IMR-90 (cell line): ENCODE results near the gene MTHFS. TPM values are rescaled to one million over a fixed set of nuclear protein-coding genes. Genes with fewer than 3 reads are reported as not detected.

Experiments
- ATAC-seq: fragments of 200-7000 bp; cut with Tn5 transposase; 2 replicates; pipeline ENCODE4 v1.9.1; 2020; ENCODE audit warnings: low read depth, mild to moderate bottlenecking, moderate library complexity
- BruUV-seq: library from RNA; stranded (reverse); fragments of 400-500 nt; replicated peaks from 2 replicates; lab custom pipeline; 2021; lab: Mats Ljungman, UMichigan
- CTCF ChIA-PET: fragments of 300-600 bp; formaldehyde crosslinking; extraction: SDS; loops from one replicate; lab custom pipeline; 2021; ENCODE audit warnings: antibody characterized with exemption; lab: Yijun Ruan, JAX
- POLR2A ChIA-PET: fragments of 300-600 bp; sonication (Branson Sonifier 250); formaldehyde crosslinking; loops from one replicate; lab custom pipeline; 2022; ENCODE audit warnings: antibody characterized with exemption; ENCODE audit not compliant: unreplicated experiment; lab: Charles Lee
- DNase-seq: peaks from one replicate; pipeline ENCODE4 v3.0.0; 2013
- H2AFZ ChIP-seq: replicated peaks from 2 replicates; pipeline ENCODE3; 2013; ENCODE audit warnings: low read length, mild to moderate bottlenecking; ENCODE audit not compliant: poor library complexity
- H2AK5ac ChIP-seq: 2 replicates; pipeline ENCODE4 v1.6.1; 2013; ENCODE audit warnings: low read depth, low read length, inconsistent platforms
- H2AK9ac ChIP-seq: replicated peaks from 2 replicates; pipeline ENCODE3; 2013; ENCODE audit warnings: mild to moderate bottlenecking, low read depth, low read length, moderate library complexity; ENCODE audit not compliant: poor library complexity
- H2BK120ac ChIP-seq: 2 replicates; pipeline ENCODE4 v1.6.1; 2013; ENCODE audit warnings: low read depth, low read length, inconsistent platforms
- H2BK15ac ChIP-seq: 3 replicates; pipeline ENCODE4 v1.6.1; 2013; ENCODE audit warnings: low read depth, low read length, inconsistent platforms
- H2BK20ac ChIP-seq: 2 replicates; pipeline ENCODE4 v1.6.1; 2013; ENCODE audit warnings: low read depth, mild to moderate bottlenecking, inconsistent platforms, low read length, moderate library complexity
- H2BK5ac ChIP-seq: 2 replicates; pipeline ENCODE4 v1.6.1; 2013; ENCODE audit warnings: mild to moderate bottlenecking, low read depth, low read length, inconsistent platforms; ENCODE audit not compliant: poor library complexity, severe bottlenecking
- H3K14ac ChIP-seq: replicated peaks from 2 replicates; pipeline ENCODE4 v1.6.1; 2013; ENCODE audit warnings: low read depth, low read length, inconsistent platforms
- H3K18ac ChIP-seq: 2 replicates; pipeline ENCODE4 v1.6.1; 2013; ENCODE audit warnings: low read depth, low read length, control low read depth
- H3K23ac ChIP-seq: 2 replicates; pipeline ENCODE4 v1.6.1; 2013; ENCODE audit warnings: low read depth, low read length, inconsistent platforms
- H3K27ac ChIP-seq: 2 replicates; pipeline ENCODE4 v1.5.1; 2013; ENCODE audit warnings: mild to moderate bottlenecking, control low read depth, low read length; ENCODE audit not compliant: insufficient read depth
- H3K27me3 ChIP-seq: 2 replicates; pipeline ENCODE4 v1.6.1; 2013; ENCODE audit warnings: low read length; ENCODE audit not compliant: control insufficient read depth, insufficient read depth
- H3K36me3 ChIP-seq: 2 replicates; pipeline ENCODE4 v1.6.1; 2013; ENCODE audit warnings: low read length, mixed read lengths; ENCODE audit not compliant: control insufficient read depth, insufficient read depth
- H3K4ac ChIP-seq: 2 replicates; pipeline ENCODE4 v1.6.1; 2013; ENCODE audit warnings: low read depth, low read length, inconsistent platforms
- H3K4me1 ChIP-seq: 2 replicates; pipeline ENCODE4 v1.6.1; 2013; ENCODE audit warnings: low read length, mixed read lengths; ENCODE audit not compliant: control insufficient read depth, insufficient read depth
- H3K4me2 ChIP-seq: 2 replicates; pipeline ENCODE4 v1.6.1; 2013; ENCODE audit warnings: low read depth, mild to moderate bottlenecking, control low read depth, low read length, moderate library complexity
- H3K4me3 ChIP-seq: 2 replicates; pipeline ENCODE4 v1.5.1; 2013; ENCODE audit warnings: low read depth, mild to moderate bottlenecking, control low read depth, low read length, moderate library complexity; ENCODE audit not compliant: insufficient read depth
- H3K56ac ChIP-seq: 2 replicates; pipeline ENCODE4 v1.6.1; 2013; ENCODE audit warnings: low read length, inconsistent platforms; ENCODE audit not compliant: insufficient read depth; ENCODE audit errors: extremely low read depth
- H3K79me1 ChIP-seq, 2 experiments: 2 replicates each; pipeline ENCODE4 v1.6.1; 2013; ENCODE audit warnings: low read length in 2 of 2, inconsistent platforms in 1 of 2, low read depth in 1 of 2
- H3K9ac ChIP-seq: 2 replicates; pipeline ENCODE4 v1.6.1; 2013; ENCODE audit warnings: low read depth, low read length, control low read depth
- H3K9me1 ChIP-seq: 2 replicates; pipeline ENCODE4 v1.6.1; 2013; ENCODE audit warnings: low read length, inconsistent platforms; ENCODE audit not compliant: insufficient read depth
- H3K9me3 ChIP-seq: 2 replicates; pipeline ENCODE4 v1.6.1; 2013; ENCODE audit warnings: low read length; ENCODE audit not compliant: control insufficient read depth, insufficient read depth
- H4K20me1 ChIP-seq: 2 replicates; pipeline ENCODE4 v1.6.1; 2013; ENCODE audit warnings: low read length, inconsistent platforms; ENCODE audit not compliant: insufficient read depth
- H4K5ac ChIP-seq: 2 replicates; pipeline ENCODE4 v1.6.1; 2013; ENCODE audit warnings: mild to moderate bottlenecking, low read depth, low read length, control low read depth
- H4K8ac ChIP-seq, 2 experiments: 2 replicates each; pipeline ENCODE4 v1.6.1; 2013; ENCODE audit warnings: low read depth in 2 of 2, low read length in 2 of 2, control low read depth in 1 of 2, inconsistent platforms in 1 of 2
- H4K91ac ChIP-seq: 2 replicates; pipeline ENCODE4 v1.6.1; 2013; ENCODE audit warnings: low read depth, low read length, inconsistent platforms; ENCODE audit not compliant: insufficient read depth
- BHLHE40 ChIP-seq: fragments of 150-350 bp; IDR thresholded peaks from 2 replicates; pipeline ENCODE4 v1.6.1; 2016; ENCODE audit warnings: mild to moderate bottlenecking, low read depth, low read length
- CEBPB ChIP-seq: IDR thresholded peaks from 2 replicates; pipeline ENCODE4 v1.6.1; 2012; ENCODE audit warnings: low read depth, low read length, improper control_type of control experiment
- CTCF ChIP-seq: conservative IDR thresholded peaks from 2 replicates; pipeline ENCODE4 v1.5.1; 2012; ENCODE audit warnings: mild to moderate bottlenecking, low read depth, low read length, improper control_type of control experiment
- ELK1 ChIP-seq: fragments of 150-350 bp; IDR thresholded peaks from 2 replicates; pipeline ENCODE4 v1.6.1; 2016; ENCODE audit warnings: low read depth, mild to moderate bottlenecking, low read length, moderate library complexity, borderline replicate concordance
- MAZ ChIP-seq: IDR thresholded peaks from 2 replicates; pipeline ENCODE4 v1.6.1; 2012; ENCODE audit warnings: low read depth, mild to moderate bottlenecking, low read length, improper control_type of control experiment, moderate library complexity, borderline replicate concordance
- MXI1 ChIP-seq: IDR thresholded peaks from 2 replicates; pipeline ENCODE4 v1.6.1; 2012; ENCODE audit warnings: low read depth, mild to moderate bottlenecking, low read length, moderate library complexity, borderline replicate concordance
- NFE2L2 ChIP-seq: fragments of 150-350 bp; IDR thresholded peaks from 2 replicates; pipeline ENCODE4 v1.6.1; 2016; ENCODE audit warnings: low read depth, mild to moderate bottlenecking, low read length
- POLR2A ChIP-seq: IDR thresholded peaks from 2 replicates; pipeline ENCODE4 v1.6.1; 2012; ENCODE audit warnings: mild to moderate bottlenecking, low read depth, low read length
- RCOR1 ChIP-seq: IDR thresholded peaks from 2 replicates; pipeline ENCODE4 v1.6.1; 2012; ENCODE audit warnings: mild to moderate bottlenecking, low read length, improper control_type of control experiment; ENCODE audit not compliant: insufficient replicate concordance
- SMC3 ChIP-seq: fragments of 150-350 bp; IDR thresholded peaks from 2 replicates; pipeline ENCODE4 v1.6.1; 2016; ENCODE audit warnings: low read depth, mild to moderate bottlenecking, antibody characterized with exemption, low read length, moderate library complexity
- WGBS, 2 experiments: methylation state at CpG; one replicate each; pipeline versions ENCODE4 v1.1.5 to v1.1.7; 2013; ENCODE audit warnings: missing lambda C conversion rate in 2 of 2; ENCODE audit not compliant: insufficient read length in 1 of 2; ENCODE audit errors: extremely low coverage in 2 of 2; 5-methylcytosine and 5-hydroxymethylcytosine counted together
- dilution Hi-C: fragments of 300-500 bp; cut with HindIII; formaldehyde crosslinking; loops from one replicate; pipeline ENCODE4 v1.14.3; 2018; ENCODE audit warnings: low sequenced_read_pairs; ENCODE audit not compliant: unreplicated experiment
- in situ Hi-C: fragments of 300-500 bp; cut with MboI; formaldehyde crosslinking; loops from 3 replicates; pipeline ENCODE4 v1.14.3; 2019; ENCODE audit warnings: low sequenced_read_pairs, inconsistent platforms, mixed read lengths
- intact Hi-C: fragments of 100-400 bp; cut with micrococcal nuclease; formaldehyde crosslinking; loops from 2 replicates; pipeline ENCODE4 v1.10.0; 2022
- polyA plus RNA-seq, 3 experiments: library from polyadenylated mRNA; depleted of rRNA; stranded (reverse); fragments of >200 nt; gene quantifications; 2 replicates each; pipeline ENCODE4 v1.2.3, GENCODE V29; 2012; ENCODE audit warnings: low replicate concordance in 1 of 3
- total RNA-seq: library from RNA; depleted of rRNA; stranded (reverse); fragments of >200 nt; gene quantifications from 2 replicates; pipeline ENCODE4 v1.2.3, GENCODE V29; 2012

MTHFS gene
- total and polyA plus RNA-seq, 2 of the 4 experiments (the other 2 are of a cell fraction) = 5.5 to 6.3 TPM

- TF ChIP-seq MAZ (no peak), NFE2L2 (no peak)
Observed at GRCh38 chr15:79887054-79887930, 9.5 kb downstream of the MTHFS start (continued).

- H3K9me1 ChIP-seq = peaks cover 6% of the 10 kb centered on the region; the same call in 1 of the 2 replicates
- H3K79me1 ChIP-seq = 0 out of 4 replicates have a peak, but pooled peaks cover 0 to 3% of the 10 kb centered on the region in 2 experiments
- H3K14ac ChIP-seq = no peak overlapping the region
- H3K9me3 ChIP-seq = no peaks in the 10 kb centered on the region
- no peak overlapping the region for H2BK120ac ChIP-seq
- intact Hi-C loops (no loop called here), in situ Hi-C loops (no loop called here), dilution Hi-C loops (no loop called here)
- H3K4me1 ChIP-seq = peaks cover 2% of the 10 kb centered on the region; the same call in 1 of the 2 replicates
- ATAC-seq (no peak), DNase-seq (no peak)
- H3K4me2 ChIP-seq = no peak overlapping the region
- peaks cover 3% of the 10 kb centered on the region; the same call in 1 of the 2 replicates for H3K36me3 ChIP-seq
- no TSS peak for BruUV-seq
- ChIA-PET CTCF (no interaction called here), POLR2A (no interaction called here)
- H4K91ac ChIP-seq = no peak overlapping the region
- no peak overlapping the region for H3K18ac ChIP-seq
- H3K27ac ChIP-seq = no peak overlapping the region
- no peak overlapping the region for H2AFZ ChIP-seq
- H2AK5ac ChIP-seq = no peak overlapping the region
- no peak overlapping the region for H2BK15ac ChIP-seq
- TF ChIP-seq CEBPB (no peak), BHLHE40 (no peak), SMC3 (no peak), RCOR1 (no peak), ELK1 (no peak), NFE2L2 (no peak), POLR2A (no peak), MXI1 (no peak), MAZ (no peak), CTCF (no peak)
- no peak overlapping the region for H2BK5ac ChIP-seq
- no peaks in the 10 kb centered on the region for H4K20me1 ChIP-seq
- H2BK20ac ChIP-seq = no peak overlapping the region
- no peak overlapping the region for H3K23ac ChIP-seq
- no peak overlapping the region for H2AK9ac ChIP-seq
- no peaks in the 10 kb centered on the region for H3K27me3 ChIP-seq
- H3K4ac ChIP-seq = no peak overlapping the region
- H3K4me3 ChIP-seq = no peak overlapping the region
- no peak overlapping the region for H4K8ac ChIP-seq
- H3K56ac ChIP-seq = no peak overlapping the region
- H4K5ac ChIP-seq = no peak overlapping the region
- H3K9ac ChIP-seq = no peak overlapping the region
- WGBS, 2 experiments = no CpG with 5 or more reads among the region's 3 CpGs
Observed at GRCh38 chr15:79886124-79886523, 10.7 kb downstream of the MTHFS start.
